Measurements from ENCODE around the gene EFNA3.

Gene EFNA3

GRCh38 chr1:155104605-155105534 lies 26.2 kb downstream of the EFNA3 start:
- no peak overlapping the region for H3K4me3 ChIP-seq (ENCODE audit: low read length in 2 of 2)
- no peak overlapping the region for H3K27ac ChIP-seq (ENCODE audit: low read length)
- H3K27me3 ChIP-seq (ENCODE audit: control insufficient read depth in 1 of 2, insufficient read depth in 2 of 2, low read length in 2 of 2): no peaks in the 10 kb centered on the region
- H3K9me3 ChIP-seq (ENCODE audit: control insufficient read depth in 2 of 2, low read length in 2 of 2): no peaks in the 10 kb centered on the region
- H3K9ac ChIP-seq (ENCODE audit: low read length in 2 of 2): no peak overlapping the region
- H3K36me3 ChIP-seq (ENCODE audit: control insufficient read depth in 2 of 2, insufficient read depth in 2 of 2, low read length in 2 of 2): no peaks in the 10 kb centered on the region
- no peaks in the 10 kb centered on the region for H3K4me1 ChIP-seq (ENCODE audit: control insufficient read depth, insufficient read depth, low read length)

DNA sequence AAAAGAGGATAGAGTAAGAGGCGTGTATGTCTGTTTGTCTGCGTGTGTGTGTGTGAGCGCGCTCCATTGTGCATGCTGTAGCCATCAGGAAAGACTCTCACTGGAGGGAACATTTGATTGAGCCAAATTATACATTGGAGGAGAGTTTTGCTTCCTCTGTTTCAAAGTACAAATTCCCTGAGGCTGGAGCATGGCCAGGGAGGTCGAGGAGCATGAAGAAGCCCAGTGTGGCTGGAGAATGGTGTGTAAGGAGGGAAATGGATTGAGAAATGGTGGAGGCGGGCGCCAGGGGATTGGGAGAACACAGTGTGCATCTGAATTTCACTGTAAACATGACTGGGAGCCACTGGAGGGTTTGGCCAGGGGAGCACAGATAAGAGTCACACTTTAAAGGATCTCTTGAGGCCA lies 27.0 kb downstream of the EFNA3 start:
- H3K27me3 ChIP-seq (ENCODE audit: control insufficient read depth in 1 of 2, insufficient read depth in 2 of 2, low read length in 2 of 2): no peaks in the 10 kb centered on the region
- no peaks in the 10 kb centered on the region for H3K9me3 ChIP-seq (ENCODE audit: control insufficient read depth in 2 of 2, low read length in 2 of 2)
- H3K9ac ChIP-seq (ENCODE audit: low read length in 2 of 2): no peak overlapping the region
- no peaks in the 10 kb centered on the region for H3K36me3 ChIP-seq (ENCODE audit: control insufficient read depth in 2 of 2, insufficient read depth in 2 of 2, low read length in 2 of 2)
- H3K27ac ChIP-seq (ENCODE audit: low read length): no peak overlapping the region
- H3K4me3 ChIP-seq (ENCODE audit: low read length in 2 of 2): no peak overlapping the region
- no peaks in the 10 kb centered on the region for H3K4me1 ChIP-seq (ENCODE audit: control insufficient read depth, insufficient read depth, low read length)

DNA sequence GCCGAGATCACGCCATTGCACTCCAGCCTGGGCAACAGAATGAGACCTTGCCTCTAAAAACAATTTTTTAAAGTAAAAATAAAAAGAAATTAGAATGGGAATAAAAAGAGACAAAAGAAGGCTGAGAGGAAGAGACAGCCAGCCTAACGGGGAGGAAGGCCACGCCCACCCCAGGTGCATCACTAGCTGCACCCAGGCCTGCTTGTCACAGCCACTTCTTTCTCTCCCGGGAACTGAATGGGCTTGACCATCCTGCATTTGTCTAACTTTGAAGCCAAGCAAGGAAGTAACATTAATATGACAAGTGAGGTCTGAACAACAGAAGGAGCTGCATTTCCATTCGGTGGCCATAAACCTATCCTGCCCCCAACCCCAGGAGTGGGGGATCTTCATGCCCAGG lies 28.2 kb downstream of the EFNA3 start:
- no peaks in the 10 kb centered on the region for H3K27me3 ChIP-seq (ENCODE audit: control insufficient read depth in 1 of 2, insufficient read depth in 2 of 2, low read length in 2 of 2)
- no peak overlapping the region for H3K9ac ChIP-seq (ENCODE audit: low read length in 2 of 2)
- no peaks in the 10 kb centered on the region for H3K36me3 ChIP-seq (ENCODE audit: control insufficient read depth in 2 of 2, insufficient read depth in 2 of 2, low read length in 2 of 2)
- no peaks in the 10 kb centered on the region for H3K4me1 ChIP-seq (ENCODE audit: control insufficient read depth, insufficient read depth, low read length)
- no peak overlapping the region for H3K4me3 ChIP-seq (ENCODE audit: low read length in 2 of 2)
- H3K27ac ChIP-seq (ENCODE audit: low read length): no peak overlapping the region
- H3K9me3 ChIP-seq (ENCODE audit: control insufficient read depth in 2 of 2, low read length in 2 of 2): no peaks in the 10 kb centered on the region

DNA sequence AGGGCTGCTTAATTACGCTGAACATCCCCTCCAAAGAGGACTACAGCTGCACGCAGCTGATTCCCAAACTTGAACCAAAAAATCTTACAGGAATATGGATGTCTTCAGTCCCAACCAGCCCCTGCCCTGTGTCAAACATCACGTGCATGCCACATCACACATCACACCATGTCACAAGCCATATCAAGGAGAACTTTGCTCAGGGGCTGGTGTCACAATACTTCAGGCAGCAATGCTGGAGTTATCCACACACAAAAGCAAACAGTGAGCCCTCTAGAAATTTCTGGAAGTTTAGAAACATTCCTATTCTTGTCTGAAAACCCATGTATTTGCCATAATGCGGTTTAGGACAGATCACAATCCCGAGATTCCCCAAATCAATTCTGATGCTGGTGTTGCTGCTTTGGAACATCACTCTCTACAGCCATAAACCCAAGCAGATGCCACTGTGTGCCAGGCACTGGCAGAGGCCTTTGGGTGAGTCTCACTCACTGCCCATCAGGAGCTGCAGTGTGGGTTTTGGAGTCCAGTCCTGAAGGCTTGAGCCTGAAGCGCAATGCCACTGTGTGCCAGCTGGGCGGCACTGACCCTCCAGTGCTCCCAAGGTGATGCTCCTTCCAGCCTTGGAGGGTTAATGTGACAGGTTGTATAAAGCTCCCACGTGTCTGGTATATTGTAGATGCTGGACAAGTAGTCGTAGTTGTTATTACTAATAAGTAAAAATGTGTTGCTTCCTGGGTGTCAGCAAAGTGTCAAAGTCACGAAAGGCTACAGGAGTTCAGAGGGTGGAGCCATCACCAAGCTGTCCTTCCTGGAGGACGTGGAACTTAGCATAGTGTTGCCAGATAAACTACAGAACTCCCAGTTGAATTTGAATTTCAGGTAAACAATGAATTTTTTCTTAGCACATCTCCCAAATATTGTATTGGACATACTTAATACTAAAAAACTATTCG lies 28.9 kb downstream of the EFNA3 start:
- Histone ChIP-seq H3K9me3 (ENCODE audit: control insufficient read depth in 2 of 2, low read length in 2 of 2) (no peaks in the 10 kb centered on the region), H3K4me1 (ENCODE audit: control insufficient read depth, insufficient read depth, low read length) (no peaks in the 10 kb centered on the region), H3K36me3 (ENCODE audit: control insufficient read depth in 2 of 2, insufficient read depth in 2 of 2, low read length in 2 of 2) (no peaks in the 10 kb centered on the region), H3K27ac (ENCODE audit: low read length) (no peak overlapping the region), H3K4me3 (ENCODE audit: low read length in 2 of 2) (no peak overlapping the region), H3K27me3 (ENCODE audit: control insufficient read depth in 1 of 2, insufficient read depth in 2 of 2, low read length in 2 of 2) (no peaks in the 10 kb centered on the region), H3K9ac (ENCODE audit: low read length in 2 of 2) (no peak overlapping the region)

DNA sequence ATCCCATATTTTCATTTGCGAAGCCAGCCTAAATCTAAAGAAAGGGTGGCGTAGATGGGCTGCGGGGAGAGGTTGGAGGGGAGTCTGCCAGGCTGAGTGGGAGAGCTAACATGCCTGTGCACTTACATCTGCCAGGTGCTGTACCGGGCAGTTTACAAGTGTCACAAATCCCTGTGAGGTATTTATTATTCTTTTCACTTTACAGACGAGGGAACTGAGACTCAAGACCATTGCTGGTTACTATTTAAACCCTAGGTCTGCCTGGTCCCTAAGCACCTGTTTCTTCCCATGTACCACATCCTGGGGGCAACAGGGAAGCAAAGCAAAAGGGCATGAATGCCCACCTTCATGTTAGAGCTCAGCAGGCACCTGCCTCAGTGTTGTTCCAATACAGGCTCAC lies 29.7 kb downstream of the EFNA3 start:
- no peaks in the 10 kb centered on the region for H3K9me3 ChIP-seq (ENCODE audit: control insufficient read depth in 2 of 2, low read length in 2 of 2)
- H3K27ac ChIP-seq (ENCODE audit: low read length): no peak overlapping the region
- no peaks in the 10 kb centered on the region for H3K27me3 ChIP-seq (ENCODE audit: control insufficient read depth in 1 of 2, insufficient read depth in 2 of 2, low read length in 2 of 2)

DNA sequence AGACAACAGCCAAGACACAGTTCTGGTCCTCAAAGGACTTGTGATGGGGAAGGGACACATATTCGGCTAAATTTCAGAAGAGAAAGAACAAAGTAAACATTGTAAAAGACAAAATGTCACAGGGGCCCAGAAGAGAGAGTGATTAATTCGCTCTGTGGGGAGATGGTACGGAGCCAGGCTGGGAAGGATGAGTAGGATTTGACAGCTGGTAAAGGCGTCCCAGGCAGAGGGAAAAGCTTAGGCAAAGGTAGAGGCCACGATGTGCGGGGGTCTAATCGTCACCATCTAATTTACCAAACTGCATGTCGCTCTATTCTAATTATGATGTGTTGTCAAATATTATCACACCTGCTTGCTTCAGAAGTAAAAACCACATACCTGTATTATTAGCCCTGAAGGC lies 31.7 kb downstream of the EFNA3 start:
- Histone ChIP-seq H3K9me3 (ENCODE audit: control insufficient read depth in 2 of 2, low read length in 2 of 2) (no peaks in the 10 kb centered on the region), H3K27me3 (ENCODE audit: control insufficient read depth in 1 of 2, insufficient read depth in 2 of 2, low read length in 2 of 2) (no peaks in the 10 kb centered on the region)

More for the DNA sequence above, 29.7 kb downstream of the EFNA3 start:
- Histone ChIP-seq H3K4me1 (ENCODE audit: control insufficient read depth, insufficient read depth, low read length) (no peaks in the 10 kb centered on the region), H3K9ac (ENCODE audit: low read length in 2 of 2) (no peak overlapping the region), H3K36me3 (ENCODE audit: control insufficient read depth in 2 of 2, insufficient read depth in 2 of 2, low read length in 2 of 2) (no peaks in the 10 kb centered on the region), H3K4me3 (ENCODE audit: low read length in 2 of 2) (no peak overlapping the region)

DNA sequence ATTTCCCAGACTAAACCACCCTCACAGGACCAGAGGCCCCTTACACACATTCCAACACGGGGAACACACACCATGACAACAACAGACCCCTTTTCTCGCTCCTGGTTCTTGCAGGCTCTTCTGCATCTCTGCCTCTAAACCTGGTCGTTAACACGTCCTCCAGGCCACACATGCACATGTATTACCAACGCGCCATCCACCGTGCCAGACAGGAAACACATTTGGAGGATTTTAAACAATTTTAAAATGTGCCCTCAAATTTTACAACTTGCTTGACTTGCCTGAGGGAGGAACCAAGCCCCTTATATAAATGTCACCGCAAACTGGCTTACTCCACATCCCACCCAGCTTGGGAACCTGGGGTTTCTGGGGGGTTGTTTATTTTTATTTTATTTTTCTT lies 32.2 kb downstream of the EFNA3 start:
- H3K27ac ChIP-seq (ENCODE audit: low read length): no peak overlapping the region
- H3K4me1 ChIP-seq (ENCODE audit: control insufficient read depth, insufficient read depth, low read length): no peaks in the 10 kb centered on the region
- no peaks in the 10 kb centered on the region for H3K27me3 ChIP-seq (ENCODE audit: control insufficient read depth in 1 of 2, insufficient read depth in 2 of 2, low read length in 2 of 2)
- no peaks in the 10 kb centered on the region for H3K36me3 ChIP-seq (ENCODE audit: control insufficient read depth in 2 of 2, insufficient read depth in 2 of 2, low read length in 2 of 2)
- H3K9ac ChIP-seq (ENCODE audit: low read length in 2 of 2): no peak overlapping the region
- H3K9me3 ChIP-seq (ENCODE audit: control insufficient read depth in 2 of 2, low read length in 2 of 2): no peaks in the 10 kb centered on the region
- H3K4me3 ChIP-seq (ENCODE audit: low read length in 2 of 2): no peak overlapping the region

More for the DNA sequence above, 31.7 kb downstream of the EFNA3 start:
- no peaks in the 10 kb centered on the region for H3K4me1 ChIP-seq (ENCODE audit: control insufficient read depth, insufficient read depth, low read length)
- H3K27ac ChIP-seq (ENCODE audit: low read length): no peak overlapping the region
- no peaks in the 10 kb centered on the region for H3K36me3 ChIP-seq (ENCODE audit: control insufficient read depth in 2 of 2, insufficient read depth in 2 of 2, low read length in 2 of 2)
- no peak overlapping the region for H3K9ac ChIP-seq (ENCODE audit: low read length in 2 of 2)
- no peak overlapping the region for H3K4me3 ChIP-seq (ENCODE audit: low read length in 2 of 2)

DNA sequence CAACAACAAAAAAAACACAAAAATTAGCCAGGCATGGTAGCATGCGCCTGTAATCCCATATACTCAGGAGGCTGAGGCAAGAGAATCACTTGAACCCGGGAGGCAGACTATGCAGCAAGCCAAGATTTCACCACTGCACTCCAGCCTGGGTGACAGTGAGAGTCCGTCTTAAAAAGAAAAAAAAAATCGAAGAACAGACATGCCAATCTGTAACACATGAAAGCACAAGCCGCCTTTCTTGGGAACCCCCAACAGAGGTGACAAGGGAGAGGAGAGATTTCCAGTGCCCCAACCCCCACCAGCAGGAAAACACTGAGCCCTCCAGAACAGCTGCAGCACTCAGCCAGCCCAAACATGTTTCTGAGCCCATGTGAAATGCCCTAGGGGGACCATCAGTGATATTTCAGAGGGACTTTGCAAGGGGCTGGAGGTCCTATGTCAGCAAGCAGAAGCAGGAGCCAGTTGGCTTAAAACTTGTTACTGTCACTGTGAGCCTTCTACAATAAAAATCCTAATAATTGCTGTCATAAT lies 34.9 kb downstream of the EFNA3 start:
- peaks cover 4 to 5% of the 10 kb centered on the region in 2 donors for H3K27me3 ChIP-seq (ENCODE audit: control insufficient read depth in 1 of 2, insufficient read depth in 2 of 2, low read length in 2 of 2)
- H3K4me3 ChIP-seq (ENCODE audit: low read length in 2 of 2): no peak overlapping the region
- H3K27ac ChIP-seq (ENCODE audit: low read length): no peak overlapping the region
- no peaks in the 10 kb centered on the region for H3K36me3 ChIP-seq (ENCODE audit: control insufficient read depth in 2 of 2, insufficient read depth in 2 of 2, low read length in 2 of 2)
- no peaks in the 10 kb centered on the region for H3K9me3 ChIP-seq (ENCODE audit: control insufficient read depth in 2 of 2, low read length in 2 of 2)
- no peak overlapping the region for H3K9ac ChIP-seq (ENCODE audit: low read length in 2 of 2)
- H3K4me1 ChIP-seq (ENCODE audit: control insufficient read depth, insufficient read depth, low read length): no peaks in the 10 kb centered on the region

GRCh38 chr1:155116113-155116764 lies 37.6 kb downstream of the EFNA3 start:
- no peak overlapping the region for H3K27ac ChIP-seq (ENCODE audit: low read length)
- H3K4me3 ChIP-seq (ENCODE audit: low read length in 2 of 2): no peak overlapping the region
- H3K4me1 ChIP-seq (ENCODE audit: control insufficient read depth, insufficient read depth, low read length): no peaks in the 10 kb centered on the region
- no peak overlapping the region for H3K9ac ChIP-seq (ENCODE audit: low read length in 2 of 2)
- peaks cover 4 to 6% of the 10 kb centered on the region in 2 donors for H3K27me3 ChIP-seq (ENCODE audit: control insufficient read depth in 1 of 2, insufficient read depth in 2 of 2, low read length in 2 of 2)
- H3K9me3 ChIP-seq (ENCODE audit: control insufficient read depth in 2 of 2, low read length in 2 of 2): no peaks in the 10 kb centered on the region
- H3K36me3 ChIP-seq (ENCODE audit: control insufficient read depth in 2 of 2, insufficient read depth in 2 of 2, low read length in 2 of 2): no peaks in the 10 kb centered on the region

DNA sequence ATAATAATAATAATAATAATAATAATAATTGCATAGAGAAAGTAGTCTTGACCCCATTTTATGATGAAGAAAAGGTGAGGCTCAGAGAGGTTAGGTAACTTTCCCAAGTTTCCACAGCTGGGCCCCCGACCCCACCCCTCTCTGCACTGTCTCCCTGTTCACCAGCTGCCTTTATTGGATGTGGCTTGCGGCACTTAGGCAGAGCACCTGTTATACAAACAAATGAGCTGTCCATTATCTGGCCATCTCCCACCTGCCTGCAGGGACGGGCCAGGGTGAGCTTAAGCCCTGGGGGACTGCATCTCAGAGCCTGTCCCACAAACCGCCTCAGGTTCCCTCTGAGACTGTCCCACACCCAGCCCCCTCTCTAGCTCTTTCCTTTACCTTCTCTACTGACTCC lies 39.0 kb downstream of the EFNA3 start:
- Histone ChIP-seq H3K27ac (ENCODE audit: low read length) (no peak overlapping the region), H3K27me3 (ENCODE audit: control insufficient read depth in 1 of 2, insufficient read depth in 2 of 2, low read length in 2 of 2) (peaks cover 4 to 6% of the 10 kb centered on the region in 2 donors), H3K9ac (ENCODE audit: low read length in 2 of 2) (no peak overlapping the region)

More for the DNA sequence above, 39.0 kb downstream of the EFNA3 start:
- H3K4me1 ChIP-seq (ENCODE audit: control insufficient read depth, insufficient read depth, low read length): no peaks in the 10 kb centered on the region
- H3K4me3 ChIP-seq (ENCODE audit: low read length in 2 of 2): no peak overlapping the region
- no peaks in the 10 kb centered on the region for H3K36me3 ChIP-seq (ENCODE audit: control insufficient read depth in 2 of 2, insufficient read depth in 2 of 2, low read length in 2 of 2)
- H3K9me3 ChIP-seq (ENCODE audit: control insufficient read depth in 2 of 2, low read length in 2 of 2): no peaks in the 10 kb centered on the region

Measured in stomach smooth muscle (tissue), 2 donors.